Activated T-cell treated with anti-CD3 and anti-CD28 coated beads, Interleukin-2, amount 50 U/mL, for 1 hour (primary cell): Measurements from ENCODE around the gene LRMDA.

Source experiments
- DNase-seq: peaks from one replicate; pipeline ENCODE4 v3.0.0-alpha.2; 2020

The LRMDA gene

GRCh38 chr10:76436981-76437380, 1005.6 kb downstream of the LRMDA start:
- no peak for DNase-seq

GRCh38 chr10:76440426-76440825, 1009.0 kb downstream of the LRMDA start:
- DNase-seq = no peak

GRCh38 chr10:76442113-76442512, 1010.7 kb downstream of the LRMDA start:
- DNase-seq = no peak

GRCh38 chr10:76444034-76444800, 1012.8 kb downstream of the LRMDA start:
- DNase-seq = no peak

DNA sequence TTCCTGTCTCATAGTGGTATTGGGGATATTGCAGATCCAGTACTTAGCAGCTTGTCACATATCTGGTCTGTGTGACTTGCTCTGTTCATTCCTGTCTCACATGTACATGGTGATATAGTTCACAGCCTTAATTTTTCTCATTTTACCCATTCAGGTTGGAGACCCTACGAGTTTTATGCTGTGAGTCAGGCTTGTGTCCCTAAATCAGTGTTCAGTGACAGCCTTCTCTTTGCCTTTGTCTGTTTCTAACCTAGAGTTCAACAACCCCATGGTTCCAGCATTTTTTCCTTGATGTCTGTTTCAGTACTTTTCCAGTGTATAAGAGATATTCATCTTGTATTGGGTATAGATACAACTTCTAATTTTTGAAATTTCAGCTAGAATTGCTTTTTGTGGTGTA, 1016.2 kb downstream of the LRMDA start:
- DNase-seq = no peak

GRCh38 chr10:76451911-76452310, 1020.5 kb downstream of the LRMDA start:
- DNase-seq = no peak

GRCh38 chr10:76453332-76453731, 1021.9 kb downstream of the LRMDA start:
- no peak for DNase-seq

DNA sequence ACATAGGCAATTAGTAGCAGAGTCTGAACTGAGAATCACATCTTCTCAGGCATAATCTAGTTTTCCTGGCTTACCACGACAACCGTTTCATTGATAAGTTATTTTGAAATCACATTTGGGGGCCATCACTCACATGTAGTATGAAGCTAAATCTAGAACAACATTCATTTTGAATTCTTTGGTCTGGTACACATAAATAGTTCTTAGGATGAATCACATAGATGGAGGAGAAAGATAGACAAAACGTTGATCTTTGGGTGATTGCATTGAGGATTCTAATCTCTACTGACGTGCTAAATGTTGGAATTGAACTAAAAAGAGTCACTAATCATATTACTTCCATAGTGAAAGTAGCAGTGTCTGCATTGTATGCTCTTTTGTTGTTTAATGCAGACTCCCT, 1022.6 kb downstream of the LRMDA start:
- DNase-seq = no peak

DNA sequence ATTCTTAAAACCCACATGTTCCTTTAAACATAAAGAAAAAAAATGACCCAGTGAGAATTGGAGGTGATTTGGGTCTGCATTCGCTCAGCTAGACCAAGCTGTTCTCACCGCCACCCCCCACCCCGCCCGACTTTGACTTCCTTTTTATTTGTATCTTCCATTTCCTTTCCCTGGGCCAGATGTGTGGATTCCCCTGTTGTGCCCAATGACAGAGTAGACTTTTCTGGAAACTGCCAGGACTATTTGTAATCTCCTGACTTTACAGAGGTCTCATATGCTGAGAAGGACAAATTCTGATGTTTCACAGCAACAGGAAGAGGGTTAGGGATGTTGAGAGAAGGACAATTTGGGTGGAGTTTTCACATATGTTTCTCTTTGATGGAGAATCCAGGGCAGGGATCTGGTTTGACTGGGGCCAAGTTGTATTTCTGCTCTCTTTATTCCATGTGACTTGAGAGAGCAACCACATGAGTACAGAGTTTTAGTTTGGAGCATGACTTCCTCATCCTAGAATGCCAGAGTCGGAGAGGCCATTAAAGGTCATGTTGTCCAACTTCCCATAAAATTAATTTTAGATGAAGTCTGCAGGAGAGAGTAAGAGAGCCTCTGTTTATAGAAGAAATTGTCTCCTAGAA, 1023.2 kb downstream of the LRMDA start:
- DNase-seq = no peak

- DNase-seq = no peak
Measured at GRCh38 chr10:76456197-76456596, 1024.8 kb downstream of the LRMDA start.

DNA sequence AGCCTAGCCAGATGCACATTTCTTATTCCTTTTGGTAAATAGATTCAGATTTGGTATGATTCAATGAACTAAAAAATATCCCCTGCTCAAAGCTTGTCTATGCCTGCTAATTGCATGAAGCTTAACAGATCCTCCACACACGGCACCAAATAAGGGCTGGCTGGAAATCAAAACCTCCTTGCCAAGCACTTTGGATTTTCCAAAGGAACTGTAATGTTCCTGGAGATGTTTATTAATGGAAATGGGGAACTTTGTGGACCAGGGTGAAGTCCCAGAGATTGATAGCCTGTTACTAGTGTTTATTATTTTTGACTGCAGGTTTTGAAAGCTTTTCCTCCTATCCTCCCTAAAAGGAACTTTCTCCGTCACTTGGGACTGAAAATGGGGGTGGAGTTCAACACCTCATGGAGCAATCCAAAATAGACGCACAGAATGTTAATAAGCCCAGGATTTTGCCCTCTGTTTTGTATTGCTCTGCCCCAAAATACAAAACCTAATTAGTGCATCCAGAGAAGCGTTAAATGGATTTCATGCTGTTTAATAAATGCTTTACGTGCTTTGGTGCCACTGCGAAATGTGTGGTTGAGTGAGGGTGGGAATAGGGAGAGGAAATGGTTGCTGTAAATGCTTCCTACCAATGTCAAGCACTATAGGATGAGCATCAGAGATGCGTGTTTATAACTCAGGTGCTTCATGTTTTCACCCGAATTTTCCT, 1027.7 kb downstream of the LRMDA start:
- DNase-seq = no peak

GRCh38 chr10:76461024-76461423, 1029.6 kb downstream of the LRMDA start:
- no peak for DNase-seq

DNA sequence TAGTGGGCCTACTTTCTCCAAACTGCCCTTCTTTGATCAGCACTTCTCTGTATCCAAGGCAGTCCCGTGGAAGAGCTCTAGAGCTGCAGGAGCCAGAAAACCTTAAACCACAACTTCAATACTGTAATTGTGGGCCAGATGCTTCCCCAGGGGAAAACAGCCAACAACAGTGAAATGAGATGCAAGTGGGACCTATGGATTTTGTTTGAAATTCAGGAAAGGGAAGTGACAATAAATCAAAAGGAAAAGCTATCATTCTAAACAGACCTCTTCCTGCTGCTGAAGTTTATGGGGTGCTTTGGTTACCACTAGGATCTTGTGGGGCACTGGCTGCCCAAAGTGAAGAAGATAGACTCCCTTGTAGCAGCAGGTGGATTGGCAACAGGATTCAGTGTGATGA, 1031.7 kb downstream of the LRMDA start:
- no peak for DNase-seq

GRCh38 chr10:76466836-76467503, 1035.5 kb downstream of the LRMDA start:
- DNase-seq = no peak

- no peak for DNase-seq
Measured at GRCh38 chr10:76469675-76470074, 1038.3 kb downstream of the LRMDA start.

- no peak for DNase-seq
Measured at GRCh38 chr10:76479103-76479790, 1047.8 kb downstream of the LRMDA start.

DNA sequence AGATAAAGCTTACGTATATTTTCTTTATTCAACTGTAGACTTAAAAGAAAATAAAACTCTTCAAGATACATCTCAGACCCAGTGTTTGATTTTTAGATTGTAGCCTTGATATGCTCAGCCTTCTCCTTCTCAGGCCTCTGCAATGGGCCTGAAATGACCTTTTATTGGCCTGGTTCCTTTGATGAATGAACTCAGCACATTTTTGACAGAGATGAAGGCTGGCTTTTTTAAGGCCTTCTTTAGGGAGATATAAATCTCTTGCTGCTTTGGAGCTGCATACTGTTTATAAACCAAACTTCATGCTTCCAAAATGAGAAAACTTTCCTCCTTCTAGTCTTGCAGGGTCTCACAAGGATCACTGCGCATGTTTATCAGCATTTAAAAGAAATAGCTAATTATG, 1049.8 kb downstream of the LRMDA start:
- no peak for DNase-seq

GRCh38 chr10:76487582-76487981, 1056.2 kb downstream of the LRMDA start:
- no peak for DNase-seq

- no peak for DNase-seq
Measured at GRCh38 chr10:76488602-76489001, 1057.2 kb downstream of the LRMDA start.

DNA sequence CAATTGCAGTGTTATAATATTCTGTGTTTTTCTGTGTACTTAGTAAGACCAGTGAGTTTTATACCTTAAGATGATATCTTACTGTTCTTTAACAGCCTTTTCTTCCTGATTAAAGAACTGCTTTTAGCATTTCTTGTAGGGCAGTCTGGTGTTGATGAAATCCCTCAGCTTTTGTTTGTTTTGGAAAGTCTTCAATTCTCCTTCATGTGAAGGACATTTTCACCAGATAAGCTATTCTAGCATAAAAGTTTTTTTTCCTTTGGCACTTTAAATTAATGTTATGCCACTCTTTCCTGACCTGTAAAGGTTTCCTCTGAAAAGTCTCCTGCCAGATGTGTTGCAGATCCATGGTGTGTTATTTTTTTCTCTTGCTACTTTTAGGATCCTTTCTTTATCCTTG, 1059.8 kb downstream of the LRMDA start:
- no peak for DNase-seq

DNA sequence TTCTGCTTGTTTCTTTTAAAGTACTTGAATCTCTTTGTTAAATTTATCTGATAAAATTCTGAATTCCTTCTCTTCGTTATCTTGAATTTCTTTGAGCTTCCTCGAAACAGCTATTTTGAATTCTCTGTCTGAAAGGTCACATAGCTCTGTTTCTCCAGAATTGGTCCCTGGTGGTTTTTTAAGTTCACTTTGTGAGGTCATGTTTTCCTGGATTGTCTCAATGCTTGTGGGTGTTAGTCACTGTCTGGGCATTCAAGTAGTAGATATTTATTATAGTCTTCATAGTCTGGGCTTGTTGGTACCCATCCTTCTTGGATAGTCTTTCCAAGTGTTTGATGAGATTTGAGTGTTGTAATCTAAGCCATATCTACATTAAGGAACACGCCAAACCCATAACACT, 1060.6 kb downstream of the LRMDA start:
- DNase-seq = no peak

DNA sequence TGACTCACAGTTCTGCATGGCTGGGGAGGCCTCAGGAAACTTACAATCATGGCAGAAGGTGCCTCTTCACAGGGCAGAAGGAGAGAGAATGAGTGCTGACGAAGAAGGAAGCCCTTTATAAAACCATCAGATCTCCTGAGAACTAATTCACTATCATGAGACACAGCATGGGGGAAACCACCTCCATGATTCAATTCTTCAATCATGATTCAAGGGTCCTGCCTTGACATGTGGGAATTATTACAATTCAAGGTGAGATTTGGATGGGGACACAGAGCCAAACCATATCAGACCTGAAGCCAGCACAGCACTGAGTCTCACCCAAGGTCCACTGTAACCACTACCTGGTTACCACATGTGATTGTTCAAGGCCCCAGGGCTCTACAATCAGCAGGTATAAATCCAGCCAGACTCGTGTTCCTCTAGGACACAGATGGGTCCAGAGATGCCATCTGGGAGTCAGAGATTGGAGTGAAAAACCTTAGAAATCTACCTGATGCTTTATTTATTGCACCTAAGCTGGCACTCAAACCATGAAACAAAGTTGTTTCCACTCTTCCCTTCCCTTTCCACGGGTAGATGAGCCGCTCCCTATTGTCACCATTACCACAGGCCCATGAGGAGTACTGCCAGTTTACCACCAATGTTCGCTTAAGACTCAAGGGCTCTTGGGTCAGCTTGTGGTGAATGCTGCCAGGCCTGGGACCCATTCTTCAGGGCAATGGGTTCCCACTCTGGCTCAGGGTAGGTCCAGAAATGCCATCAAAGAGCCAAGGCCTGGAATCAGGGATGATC, 1061.5 kb downstream of the LRMDA start:
- no peak for DNase-seq
